ENCODE results near the gene LINGO4. TPM values are rescaled to one million over a fixed set of nuclear protein-coding genes. Genes with fewer than 3 reads are reported as not detected.

LINGO4 gene
- total and polyA plus RNA-seq, 2 of the 13 experiments (the other 11 are each of a cell fraction or from before 2014, with no cell fraction given): 0.02 to 0.05 TPM

DNA sequence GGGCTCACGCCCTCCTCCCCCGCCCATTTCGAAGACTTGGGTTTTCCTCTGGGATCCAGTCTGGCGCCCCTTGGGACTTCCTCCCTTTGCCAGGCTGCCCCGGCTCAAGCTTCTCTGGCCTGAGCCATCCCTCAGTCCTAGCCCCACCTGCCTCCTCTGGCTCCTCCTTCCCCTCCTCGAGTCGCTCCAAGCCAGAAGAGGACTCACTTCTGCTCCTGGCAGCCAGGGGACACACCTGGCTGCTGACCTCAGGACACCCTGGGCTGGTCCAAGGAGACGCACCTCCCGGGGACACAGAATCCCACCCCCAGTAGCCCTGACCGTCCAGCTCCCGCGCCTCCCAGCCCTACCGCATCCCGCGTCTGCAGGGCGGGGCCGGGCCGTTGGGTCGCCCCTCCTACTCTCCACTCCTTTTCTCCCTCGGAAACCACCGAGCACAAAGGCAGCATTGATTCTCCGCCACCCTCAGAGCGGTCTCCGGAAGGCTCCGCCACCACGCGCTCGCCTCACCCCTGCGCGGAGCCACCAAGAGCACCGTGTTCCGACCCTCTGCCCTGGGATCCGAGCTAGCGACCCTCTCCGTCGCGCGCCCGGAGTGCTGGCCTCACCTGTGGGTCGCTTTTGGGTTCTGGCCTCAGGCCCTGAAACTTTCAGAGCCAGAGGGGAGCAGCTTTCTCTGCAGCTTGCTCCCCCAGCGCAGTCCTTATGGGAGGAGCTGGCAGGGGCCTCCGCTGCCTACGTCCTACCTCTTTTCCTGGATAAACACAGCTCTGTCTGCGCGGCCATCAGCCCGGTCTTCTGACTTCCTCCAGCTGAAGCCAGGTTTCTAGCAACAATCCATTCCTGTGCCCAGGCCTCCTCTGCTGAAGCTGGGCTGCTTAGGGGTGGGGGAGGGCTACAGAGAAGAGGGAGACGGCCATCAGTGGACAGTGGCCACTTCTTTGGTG is 34.5 kb upstream of the LINGO4 start, which contains the start of gene C2CD4D (continued):
- no peak for TF ChIP-seq RBAK (CRISPR knock-in tag; IDR thresholded peaks at IDR 0.05)
- 0 out of 2 replicates have a peak, but pooled peaks have one; percentile 45 for TF ChIP-seq ZNF335 (CRISPR knock-in tag; IDR thresholded peaks at IDR 0.05)
- TF ChIP-seq, protein P1, sequence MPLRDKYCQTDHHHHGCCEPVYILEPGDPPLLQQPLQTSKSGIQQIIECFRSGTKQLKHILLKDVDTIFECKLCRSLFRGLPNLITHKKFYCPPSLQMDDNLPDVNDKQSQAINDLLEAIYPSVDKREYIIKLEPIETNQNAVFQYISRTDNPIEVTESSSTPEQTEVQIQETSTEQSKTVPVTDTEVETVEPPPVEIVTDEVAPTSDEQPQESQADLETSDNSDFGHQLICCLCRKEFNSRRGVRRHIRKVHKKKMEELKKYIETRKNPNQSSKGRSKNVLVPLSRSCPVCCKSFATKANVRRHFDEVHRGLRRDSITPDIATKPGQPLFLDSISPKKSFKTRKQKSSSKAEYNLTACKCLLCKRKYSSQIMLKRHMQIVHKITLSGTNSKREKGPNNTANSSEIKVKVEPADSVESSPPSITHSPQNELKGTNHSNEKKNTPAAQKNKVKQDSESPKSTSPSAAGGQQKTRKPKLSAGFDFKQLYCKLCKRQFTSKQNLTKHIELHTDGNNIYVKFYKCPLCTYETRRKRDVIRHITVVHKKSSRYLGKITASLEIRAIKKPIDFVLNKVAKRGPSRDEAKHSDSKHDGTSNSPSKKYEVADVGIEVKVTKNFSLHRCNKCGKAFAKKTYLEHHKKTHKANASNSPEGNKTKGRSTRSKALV (CRISPR knock-in tag; IDR thresholded peaks at IDR 0.05): 0 out of 2 replicates have a peak, but pooled peaks have one; percentile 30
- TF ChIP-seq, protein P2, sequence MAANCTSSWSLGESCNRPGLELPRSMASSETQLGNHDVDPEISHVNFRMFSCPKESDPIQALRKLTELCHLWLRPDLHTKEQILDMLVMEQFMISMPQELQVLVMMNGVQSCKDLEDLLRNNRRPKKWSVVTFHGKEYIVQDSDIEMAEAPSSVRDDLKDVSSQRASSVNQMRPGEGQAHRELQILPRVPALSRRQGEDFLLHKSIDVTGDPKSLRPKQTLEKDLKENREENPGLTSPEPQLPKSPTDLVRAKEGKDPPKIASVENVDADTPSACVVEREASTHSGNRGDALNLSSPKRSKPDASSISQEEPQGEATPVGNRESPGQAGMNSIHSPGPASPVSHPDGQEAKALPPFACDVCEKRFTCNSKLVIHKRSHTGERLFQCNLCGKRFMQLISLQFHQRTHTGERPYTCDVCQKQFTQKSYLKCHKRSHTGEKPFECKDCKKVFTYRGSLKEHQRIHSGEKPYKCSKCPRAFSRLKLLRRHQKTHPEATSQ (CRISPR knock-in tag; IDR thresholded peaks at IDR 0.05; ENCODE audit: borderline replicate concordance): peak; percentile 82; the same call in 1 of the 2 replicates
- TF ChIP-seq, protein P3, sequence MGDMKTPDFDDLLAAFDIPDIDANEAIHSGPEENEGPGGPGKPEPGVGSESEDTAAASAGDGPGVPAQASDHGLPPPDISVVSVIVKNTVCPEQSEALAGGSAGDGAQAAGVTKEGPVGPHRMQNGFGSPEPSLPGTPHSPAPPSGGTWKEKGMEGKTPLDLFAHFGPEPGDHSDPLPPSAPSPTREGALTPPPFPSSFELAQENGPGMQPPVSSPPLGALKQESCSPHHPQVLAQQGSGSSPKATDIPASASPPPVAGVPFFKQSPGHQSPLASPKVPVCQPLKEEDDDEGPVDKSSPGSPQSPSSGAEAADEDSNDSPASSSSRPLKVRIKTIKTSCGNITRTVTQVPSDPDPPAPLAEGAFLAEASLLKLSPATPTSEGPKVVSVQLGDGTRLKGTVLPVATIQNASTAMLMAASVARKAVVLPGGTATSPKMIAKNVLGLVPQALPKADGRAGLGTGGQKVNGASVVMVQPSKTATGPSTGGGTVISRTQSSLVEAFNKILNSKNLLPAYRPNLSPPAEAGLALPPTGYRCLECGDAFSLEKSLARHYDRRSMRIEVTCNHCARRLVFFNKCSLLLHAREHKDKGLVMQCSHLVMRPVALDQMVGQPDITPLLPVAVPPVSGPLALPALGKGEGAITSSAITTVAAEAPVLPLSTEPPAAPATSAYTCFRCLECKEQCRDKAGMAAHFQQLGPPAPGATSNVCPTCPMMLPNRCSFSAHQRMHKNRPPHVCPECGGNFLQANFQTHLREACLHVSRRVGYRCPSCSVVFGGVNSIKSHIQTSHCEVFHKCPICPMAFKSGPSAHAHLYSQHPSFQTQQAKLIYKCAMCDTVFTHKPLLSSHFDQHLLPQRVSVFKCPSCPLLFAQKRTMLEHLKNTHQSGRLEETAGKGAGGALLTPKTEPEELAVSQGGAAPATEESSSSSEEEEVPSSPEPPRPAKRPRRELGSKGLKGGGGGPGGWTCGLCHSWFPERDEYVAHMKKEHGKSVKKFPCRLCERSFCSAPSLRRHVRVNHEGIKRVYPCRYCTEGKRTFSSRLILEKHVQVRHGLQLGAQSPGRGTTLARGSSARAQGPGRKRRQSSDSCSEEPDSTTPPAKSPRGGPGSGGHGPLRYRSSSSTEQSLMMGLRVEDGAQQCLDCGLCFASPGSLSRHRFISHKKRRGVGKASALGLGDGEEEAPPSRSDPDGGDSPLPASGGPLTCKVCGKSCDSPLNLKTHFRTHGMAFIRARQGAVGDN (CRISPR knock-in tag; IDR thresholded peaks at IDR 0.05): peak; percentile 84
- no peak for TF ChIP-seq YY1 (IDR thresholded peaks at IDR 0.05; ENCODE audit: insufficient read depth, insufficient replicate concordance, low read depth, low read length)
- TF ChIP-seq ADNP (CRISPR knock-in tag; IDR thresholded peaks at IDR 0.05): no peak
- TF ChIP-seq NFRKB (IDR thresholded peaks at IDR 0.05): no peak
- TF ChIP-seq, protein P4, sequence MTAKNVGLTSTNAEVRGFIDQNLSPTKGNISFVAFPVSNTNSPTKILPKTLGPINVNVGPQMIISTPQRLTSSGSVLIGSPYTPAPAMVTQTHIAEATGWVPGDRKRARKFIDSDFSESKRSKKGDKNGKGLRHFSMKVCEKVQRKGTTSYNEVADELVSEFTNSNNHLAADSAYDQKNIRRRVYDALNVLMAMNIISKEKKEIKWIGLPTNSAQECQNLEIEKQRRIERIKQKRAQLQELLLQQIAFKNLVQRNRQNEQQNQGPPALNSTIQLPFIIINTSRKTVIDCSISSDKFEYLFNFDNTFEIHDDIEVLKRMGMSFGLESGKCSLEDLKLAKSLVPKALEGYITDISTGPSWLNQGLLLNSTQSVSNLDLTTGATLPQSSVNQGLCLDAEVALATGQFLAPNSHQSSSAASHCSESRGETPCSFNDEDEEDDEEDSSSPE (CRISPR knock-in tag; IDR thresholded peaks at IDR 0.05): no peak; the same call in 1 of the 2 replicates
- TF ChIP-seq, protein P5, sequence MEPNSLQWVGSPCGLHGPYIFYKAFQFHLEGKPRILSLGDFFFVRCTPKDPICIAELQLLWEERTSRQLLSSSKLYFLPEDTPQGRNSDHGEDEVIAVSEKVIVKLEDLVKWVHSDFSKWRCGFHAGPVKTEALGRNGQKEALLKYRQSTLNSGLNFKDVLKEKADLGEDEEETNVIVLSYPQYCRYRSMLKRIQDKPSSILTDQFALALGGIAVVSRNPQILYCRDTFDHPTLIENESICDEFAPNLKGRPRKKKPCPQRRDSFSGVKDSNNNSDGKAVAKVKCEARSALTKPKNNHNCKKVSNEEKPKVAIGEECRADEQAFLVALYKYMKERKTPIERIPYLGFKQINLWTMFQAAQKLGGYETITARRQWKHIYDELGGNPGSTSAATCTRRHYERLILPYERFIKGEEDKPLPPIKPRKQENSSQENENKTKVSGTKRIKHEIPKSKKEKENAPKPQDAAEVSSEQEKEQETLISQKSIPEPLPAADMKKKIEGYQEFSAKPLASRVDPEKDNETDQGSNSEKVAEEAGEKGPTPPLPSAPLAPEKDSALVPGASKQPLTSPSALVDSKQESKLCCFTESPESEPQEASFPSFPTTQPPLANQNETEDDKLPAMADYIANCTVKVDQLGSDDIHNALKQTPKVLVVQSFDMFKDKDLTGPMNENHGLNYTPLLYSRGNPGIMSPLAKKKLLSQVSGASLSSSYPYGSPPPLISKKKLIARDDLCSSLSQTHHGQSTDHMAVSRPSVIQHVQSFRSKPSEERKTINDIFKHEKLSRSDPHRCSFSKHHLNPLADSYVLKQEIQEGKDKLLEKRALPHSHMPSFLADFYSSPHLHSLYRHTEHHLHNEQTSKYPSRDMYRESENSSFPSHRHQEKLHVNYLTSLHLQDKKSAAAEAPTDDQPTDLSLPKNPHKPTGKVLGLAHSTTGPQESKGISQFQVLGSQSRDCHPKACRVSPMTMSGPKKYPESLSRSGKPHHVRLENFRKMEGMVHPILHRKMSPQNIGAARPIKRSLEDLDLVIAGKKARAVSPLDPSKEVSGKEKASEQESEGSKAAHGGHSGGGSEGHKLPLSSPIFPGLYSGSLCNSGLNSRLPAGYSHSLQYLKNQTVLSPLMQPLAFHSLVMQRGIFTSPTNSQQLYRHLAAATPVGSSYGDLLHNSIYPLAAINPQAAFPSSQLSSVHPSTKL (CRISPR knock-in tag; IDR thresholded peaks at IDR 0.05): 0 out of 2 replicates have a peak, but pooled peaks have one; percentile 19

All from HepG2 (cell line).